Mucosa of descending colon (tissue), 3 donors: ENCODE data around the gene CNTNAP2. TPM values are rescaled to one million over a fixed set of nuclear protein-coding genes. Genes with fewer than 3 reads are reported as not detected.
"Not testable (repeated sequence)": the region's sequence is repeated elsewhere in the genome, so short reads cannot be mapped to it uniquely, and the experiment has no call there.

Experiments
- ATAC-seq: fragments of 200-7000 bp; cut with Tn5 transposase; one replicate; pipeline ENCODE4 v1.9.1; 2020; ENCODE audit warnings: mild to moderate bottlenecking, moderate library complexity
- DNase-seq, 3 donors: peaks; one replicate each; pipeline ENCODE4 v3.0.0-alpha.2; 2020
- H3K36me3 ChIP-seq: fragments of 200-600 bp; one replicate; pipeline ENCODE4 v1.8.0; 2021; ENCODE audit warnings: low read depth, mild to moderate bottlenecking
- H3K4me1 ChIP-seq: fragments of 200-600 bp; one replicate; pipeline ENCODE4 v1.8.0; 2021; ENCODE audit warnings: low read depth, mild to moderate bottlenecking
- H3K4me3 ChIP-seq: fragments of 200-600 bp; one replicate; pipeline ENCODE4 v1.8.0; 2021; ENCODE audit warnings: mild to moderate bottlenecking
- H3K9me3 ChIP-seq: fragments of 200-600 bp; one replicate; pipeline ENCODE4 v1.8.0; 2021; ENCODE audit warnings: mild to moderate bottlenecking
- intact Hi-C, 2 donors: fragments of 100-400 bp; cut with DNase I in 1 of 2; cut with micrococcal nuclease in 1 of 2; formaldehyde crosslinking; loops; one replicate each; pipeline versions ENCODE4 v1.11.0 to v1.11.1; 2022; cut with DNase I, micrococcal nuclease
- total RNA-seq, 3 donors: library from RNA; stranded (reverse); fragmentation: NEBNext Ultra II Directional in 2 of 3; extraction: Animal tissue kit (Norgen Biotek cat#: 25700) in 2 of 3; gene quantifications; one replicate each; pipeline versions ENCODE4 v1.2.1 to v1.2.4, GENCODE V29; 2021 to 2023
- TF ChIP-seq, protein P1 (sequence below): fragments of 200-600 bp; IDR thresholded peaks from one replicate; pipeline ENCODE4 v1.8.0; 2022; ENCODE audit warnings: antibody characterized with exemption, mild to moderate bottlenecking
- donor health status: DM: no; HTN: no; CAD: no; lungs with moderate emphysema.
- donor health status: DM: no; HTN: no; CAD: no.
- donor health status: DM: no; HTN: yes; CAD: no.

Gene CNTNAP2
- total RNA-seq, 3 donors from 2014 or later = 3.1 to 5.9 (median 4.2) TPM

DNA sequence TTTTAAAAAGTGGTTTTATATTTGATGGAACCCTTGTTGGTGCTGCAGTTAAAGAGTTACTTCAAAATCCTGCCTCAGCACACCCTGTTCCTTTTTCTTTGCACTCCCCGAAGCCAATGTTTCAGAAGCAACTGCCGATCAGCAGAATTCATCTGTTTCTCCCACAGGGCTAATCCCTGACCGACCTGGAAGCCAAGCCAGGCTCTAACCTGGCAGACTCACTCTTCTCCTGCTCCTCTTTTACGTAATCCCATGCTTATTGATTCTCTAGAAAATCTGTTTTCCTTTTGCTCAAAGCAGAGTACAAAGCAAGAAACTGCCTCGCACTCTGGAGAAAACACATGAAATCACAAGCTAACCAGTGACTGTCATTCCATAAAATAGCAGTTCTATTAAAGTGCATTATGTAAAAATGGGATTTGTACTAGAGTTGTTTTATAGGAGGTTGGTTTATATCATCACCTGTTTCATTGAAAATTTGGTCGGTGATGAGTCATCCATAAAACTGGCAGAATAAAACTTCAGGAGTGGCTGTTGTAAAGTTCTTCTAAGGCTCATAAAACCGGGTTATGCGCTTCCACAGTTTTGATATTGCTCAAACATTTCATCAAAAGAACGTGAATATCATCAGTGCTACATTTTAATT is 99.9 kb downstream of the CNTNAP2 start:
- TF ChIP-seq, protein P1, sequence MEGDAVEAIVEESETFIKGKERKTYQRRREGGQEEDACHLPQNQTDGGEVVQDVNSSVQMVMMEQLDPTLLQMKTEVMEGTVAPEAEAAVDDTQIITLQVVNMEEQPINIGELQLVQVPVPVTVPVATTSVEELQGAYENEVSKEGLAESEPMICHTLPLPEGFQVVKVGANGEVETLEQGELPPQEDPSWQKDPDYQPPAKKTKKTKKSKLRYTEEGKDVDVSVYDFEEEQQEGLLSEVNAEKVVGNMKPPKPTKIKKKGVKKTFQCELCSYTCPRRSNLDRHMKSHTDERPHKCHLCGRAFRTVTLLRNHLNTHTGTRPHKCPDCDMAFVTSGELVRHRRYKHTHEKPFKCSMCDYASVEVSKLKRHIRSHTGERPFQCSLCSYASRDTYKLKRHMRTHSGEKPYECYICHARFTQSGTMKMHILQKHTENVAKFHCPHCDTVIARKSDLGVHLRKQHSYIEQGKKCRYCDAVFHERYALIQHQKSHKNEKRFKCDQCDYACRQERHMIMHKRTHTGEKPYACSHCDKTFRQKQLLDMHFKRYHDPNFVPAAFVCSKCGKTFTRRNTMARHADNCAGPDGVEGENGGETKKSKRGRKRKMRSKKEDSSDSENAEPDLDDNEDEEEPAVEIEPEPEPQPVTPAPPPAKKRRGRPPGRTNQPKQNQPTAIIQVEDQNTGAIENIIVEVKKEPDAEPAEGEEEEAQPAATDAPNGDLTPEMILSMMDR = no peak
- intact Hi-C loops = no loop called here
- H3K36me3 ChIP-seq = no peaks in the 10 kb centered on the region
- DNase-seq (no peak), ATAC-seq (no peak)
- peaks cover 3% of the 10 kb centered on the region for H3K9me3 ChIP-seq
- H3K4me3 ChIP-seq = no peak overlapping the region
- no peaks in the 10 kb centered on the region for H3K4me1 ChIP-seq

DNA sequence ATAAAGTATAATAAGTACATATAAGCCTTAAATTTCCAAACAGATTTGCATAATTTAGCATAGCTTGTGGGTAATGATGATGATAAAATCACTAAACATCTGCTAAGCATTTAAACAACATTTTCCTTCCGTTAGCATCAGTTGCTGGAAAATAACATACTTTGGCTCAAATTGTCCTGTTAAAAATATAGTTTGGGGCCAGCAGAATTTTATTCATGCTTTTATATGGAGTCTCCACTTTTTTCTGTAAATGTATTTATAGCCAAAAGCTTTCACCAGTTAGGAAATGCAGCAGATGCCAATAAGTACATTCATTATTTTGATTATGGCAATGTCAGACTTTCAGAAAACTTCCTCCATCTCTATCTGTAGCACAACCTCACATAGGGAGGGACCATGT is 107.2 kb downstream of the CNTNAP2 start:
- intact Hi-C loops = no loop called here
- DNase-seq = no peak

DNA sequence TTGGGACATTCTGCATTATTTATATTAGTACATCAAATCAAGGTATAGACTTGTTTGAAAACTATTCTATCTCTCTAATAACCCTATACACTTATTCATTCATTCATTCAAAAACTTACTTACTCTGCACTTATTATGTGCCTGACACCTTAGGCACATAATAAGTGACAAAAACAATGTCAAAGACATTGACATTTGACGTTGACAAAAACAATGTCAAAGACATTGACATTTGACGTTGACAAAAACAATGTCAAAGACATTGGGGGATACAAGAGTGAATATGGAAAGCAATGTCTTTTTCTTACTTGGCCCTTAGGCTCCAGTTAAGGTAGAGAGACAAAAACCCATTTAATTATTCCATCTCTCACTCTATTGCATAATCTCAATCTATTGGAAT is 116.0 kb downstream of the CNTNAP2 start:
- intact Hi-C loops = no loop called here
- no peak for DNase-seq
- H3K36me3 ChIP-seq = no peaks in the 10 kb centered on the region
- peaks cover 13% of the 10 kb centered on the region for H3K9me3 ChIP-seq
- H3K4me3 ChIP-seq = no peak overlapping the region
- no peaks in the 10 kb centered on the region for H3K4me1 ChIP-seq
- ATAC-seq = no peak
- TF ChIP-seq, protein P1 = no peak

More for the DNA sequence above, 107.2 kb downstream of the CNTNAP2 start:
- ATAC-seq = no peak
- TF ChIP-seq, protein P1 = no peak
- no peaks in the 10 kb centered on the region for H3K36me3 ChIP-seq
- no peaks in the 10 kb centered on the region for H3K4me1 ChIP-seq
- H3K9me3 ChIP-seq = peaks cover 18% of the 10 kb centered on the region
- H3K4me3 ChIP-seq = no peak overlapping the region

DNA sequence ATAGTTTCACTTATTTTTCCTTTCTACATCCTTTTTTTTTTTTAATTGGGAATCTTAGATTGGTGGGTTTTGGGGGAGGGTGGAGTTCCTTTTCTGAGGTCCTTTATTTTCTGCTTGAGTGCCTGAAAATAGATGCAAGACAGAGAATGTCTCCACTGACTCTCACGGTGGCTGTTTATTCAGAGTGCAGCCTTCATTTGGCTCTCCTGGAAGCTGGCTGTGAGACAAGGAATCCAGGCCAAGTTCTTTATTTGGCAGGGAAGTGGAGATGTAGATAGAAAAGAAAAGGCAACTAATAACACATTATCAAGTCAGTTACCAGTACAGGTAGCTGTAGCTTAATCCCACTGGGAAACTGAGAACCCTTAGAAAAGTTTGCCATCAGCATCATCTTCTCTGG is 118.6 kb downstream of the CNTNAP2 start:
- peaks cover 13% of the 10 kb centered on the region for H3K9me3 ChIP-seq
- intact Hi-C loops = no loop called here
- TF ChIP-seq, protein P1 = no peak

DNA sequence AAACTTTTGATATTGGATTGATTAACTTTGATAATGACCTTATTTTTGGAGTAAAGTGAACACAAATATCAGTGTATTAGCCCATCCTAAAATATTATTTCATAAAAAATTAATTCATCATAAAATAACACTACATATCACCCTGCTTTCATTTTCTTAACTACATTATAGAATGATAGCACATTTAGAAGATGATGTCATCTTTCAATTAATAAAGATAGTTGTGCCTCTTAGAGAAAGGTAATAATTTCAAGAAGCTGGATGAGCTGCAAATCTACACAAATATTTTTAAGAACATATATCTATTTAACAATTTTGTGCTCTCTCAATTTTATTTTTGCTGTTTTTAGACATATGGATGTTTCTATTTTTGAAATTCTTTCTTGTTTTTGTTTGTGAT is 126.1 kb downstream of the CNTNAP2 start:
- no peaks in the 10 kb centered on the region for H3K36me3 ChIP-seq
- no peak overlapping the region for H3K4me3 ChIP-seq
- H3K4me1 ChIP-seq = no peaks in the 10 kb centered on the region
- H3K9me3 ChIP-seq = peaks cover 14% of the 10 kb centered on the region
- TF ChIP-seq, protein P1 = no peak
- intact Hi-C loops = no loop called here
- ATAC-seq = no peak
- no peak for DNase-seq

More for the DNA sequence above, 118.6 kb downstream of the CNTNAP2 start:
- ATAC-seq (no peak), DNase-seq (no peak)
- Histone ChIP-seq H3K36me3 (no peaks in the 10 kb centered on the region), H3K4me3 (no peak overlapping the region), H3K4me1 (no peaks in the 10 kb centered on the region)

DNA sequence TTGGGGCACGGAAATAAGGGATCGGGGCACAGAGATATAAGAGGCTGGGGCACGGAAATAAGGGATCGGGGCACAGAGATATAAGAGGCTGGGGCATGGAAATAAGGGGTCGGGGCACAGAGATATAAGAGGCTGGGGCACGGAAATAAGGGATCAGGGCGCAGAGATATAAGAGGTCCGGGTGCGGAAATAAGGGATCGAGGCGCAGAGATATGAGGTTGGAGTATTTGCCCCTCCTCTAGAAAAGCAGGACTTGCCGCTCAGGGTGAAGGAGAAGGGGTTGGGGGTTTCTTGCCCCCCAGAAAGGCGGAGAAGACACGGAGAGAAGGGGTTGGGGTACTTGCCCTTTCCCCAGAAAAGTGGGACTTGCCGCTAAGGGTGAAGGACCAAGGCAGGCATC is 131.4 kb downstream of the CNTNAP2 start:
- H3K4me1 ChIP-seq, intact Hi-C loops, H3K9me3 ChIP-seq, H3K4me3 ChIP-seq, H3K36me3 ChIP-seq, DNase-seq, ATAC-seq: not testable (repeated sequence)

GRCh38 chr7:146248744-146249143 is 132.1 kb downstream of the CNTNAP2 start:
- ATAC-seq, intact Hi-C loops, H3K36me3 ChIP-seq, DNase-seq, H3K4me1 ChIP-seq, H3K4me3 ChIP-seq: not testable (repeated sequence)
- peaks cover 17% of the 10 kb centered on the region for H3K9me3 ChIP-seq
